ENCODE measurements around the gene DOK3.

DNA sequence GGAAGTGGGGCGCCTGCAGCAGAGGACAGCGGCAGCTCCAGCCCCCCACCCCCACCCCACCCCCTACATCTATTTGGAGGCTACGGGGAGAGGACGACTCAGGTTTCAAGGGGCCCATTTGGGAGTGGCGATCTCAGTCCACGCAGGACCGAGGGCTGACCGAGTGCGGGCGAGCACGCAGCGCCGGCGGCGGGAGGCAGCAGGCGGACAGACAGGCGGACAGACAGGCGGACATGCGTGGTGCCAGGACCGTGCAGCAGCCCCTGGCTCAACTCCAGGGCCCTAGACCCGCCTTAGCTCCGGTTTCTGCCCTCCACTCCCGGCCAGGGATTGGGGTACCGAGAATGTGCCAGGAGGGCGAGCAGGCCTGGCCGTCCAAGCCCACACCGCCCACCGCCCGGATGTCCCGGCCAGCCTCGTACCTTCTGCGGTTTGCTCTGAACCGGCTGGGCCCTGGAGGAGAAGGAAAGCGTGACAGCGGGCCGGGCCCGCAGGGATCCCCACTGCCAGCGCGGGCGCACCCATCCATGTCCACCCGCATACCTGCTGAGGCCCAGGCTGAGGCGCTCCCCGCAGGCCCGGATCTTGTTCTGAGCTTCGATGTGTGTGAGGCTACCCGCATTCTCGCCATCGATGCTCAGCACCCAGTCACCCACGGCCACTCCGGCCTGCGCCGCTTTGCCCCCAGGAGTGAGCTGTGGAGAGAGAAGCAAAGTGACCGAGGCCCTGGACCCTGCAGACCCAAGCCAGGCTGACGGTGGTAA lies 17.5 kb downstream of the DOK3 start:
- TF ChIP-seq CTCF (IDR thresholded peaks at IDR 0.05) (no peak), POLR2AphosphoS5 (IDR thresholded peaks at IDR 0.05) (peak; percentile 4), POLR2A (IDR thresholded peaks at IDR 0.05) (no peak)
